A673 (cell line): Measurements from ENCODE around the gene STX7.
A peak's percentile ranks its signal among the peaks of the same experiment; 100 is the strongest.

Experiments
- CTCF ChIP-seq: fragments of 300-800, 200-600 bp; sonication (generic); conservative IDR thresholded peaks from 2 replicates; pipeline ENCODE4 v1.5.1; 2017; ENCODE audit warnings: low read depth, mild to moderate bottlenecking, antibody characterized with exemption, low read length, moderate library complexity, mixed read lengths
- EZH2 ChIP-seq: fragments of 200-600 bp; sonication (generic); IDR thresholded peaks from 2 replicates; pipeline ENCODE4 v1.6.1; 2017; ENCODE audit warnings: borderline replicate concordance, low read depth, mild to moderate bottlenecking, mixed read lengths, antibody characterized with exemption, low read length; ENCODE audit not compliant: poor library complexity, severe bottlenecking

- TF ChIP-seq EZH2 = peak; percentile 97
- no peak for TF ChIP-seq CTCF
These were observed 111.2 kb downstream of the STX7 start for GRCh38 chr6:132401618-132402285.
